HEK293 (cell line): ENCODE measurements around the gene IL34.

Source experiments
- CTCF ChIP-seq: fragments of 450-650 bp; formaldehyde crosslinking; IDR thresholded peaks from 2 replicates; pipeline ENCODE4 v1.5.1; 2016; ENCODE audit warnings: missing biosample characterization, missing genetic modification characterization
- EGR2 ChIP-seq: fragments of 450-650 bp; formaldehyde crosslinking; IDR thresholded peaks from 2 replicates; pipeline ENCODE4 v1.5.1; 2016; ENCODE audit warnings: low read depth, missing biosample characterization, missing genetic modification characterization
- FEZF1 ChIP-seq: fragments of 450-650 bp; formaldehyde crosslinking; IDR thresholded peaks from 2 replicates; pipeline ENCODE4 v1.5.1; 2016; ENCODE audit warnings: missing biosample characterization, missing genetic modification characterization
- SALL2 ChIP-seq: fragments of 450-650 bp; formaldehyde crosslinking; IDR thresholded peaks from 2 replicates; pipeline ENCODE4 v1.5.0; 2017; ENCODE audit warnings: missing biosample characterization, mild to moderate bottlenecking, missing genetic modification characterization, borderline replicate concordance
- YY1 ChIP-seq: fragments of 450-650 bp; formaldehyde crosslinking; IDR thresholded peaks from 2 replicates; pipeline ENCODE4 v1.5.1; 2018; ENCODE audit warnings: missing biosample characterization, missing genetic modification characterization
- ZBTB8A ChIP-seq: fragments of 450-650 bp; formaldehyde crosslinking; IDR thresholded peaks from 2 replicates; pipeline ENCODE4 v1.5.1; 2016; ENCODE audit warnings: missing biosample characterization, missing genetic modification characterization
- ZNF174 ChIP-seq: fragments of 450-650 bp; formaldehyde crosslinking; IDR thresholded peaks from 2 replicates; pipeline ENCODE4 v1.5.0; 2017; ENCODE audit warnings: missing biosample characterization, mild to moderate bottlenecking, missing genetic modification characterization
- ZNF302 ChIP-seq: fragments of 450-650 bp; formaldehyde crosslinking; IDR thresholded peaks from 2 replicates; pipeline ENCODE4 v1.5.1; 2016; ENCODE audit warnings: missing biosample characterization, missing genetic modification characterization, low read depth
- ZNF501 ChIP-seq: fragments of 450-650 bp; formaldehyde crosslinking; IDR thresholded peaks from 2 replicates; pipeline ENCODE4 v1.5.1; 2016; ENCODE audit warnings: missing biosample characterization, missing genetic modification characterization
- ZNF549 ChIP-seq: fragments of 450-650 bp; IDR thresholded peaks from 2 replicates; pipeline ENCODE4 v1.5.1; 2018; ENCODE audit warnings: missing biosample characterization, missing genetic modification characterization, mild to moderate bottlenecking, inconsistent platforms, moderate library complexity
- ZNF580 ChIP-seq: fragments of 450-650 bp; formaldehyde crosslinking; IDR thresholded peaks from 2 replicates; pipeline ENCODE4 v1.5.1; 2016; ENCODE audit warnings: missing biosample characterization, missing genetic modification characterization
- ZNF660 ChIP-seq: fragments of 450-650 bp; IDR thresholded peaks from 2 replicates; pipeline ENCODE4 v1.5.1; 2018; ENCODE audit warnings: missing biosample characterization, mild to moderate bottlenecking, missing genetic modification characterization

- TF ChIP-seq CTCF = no peak
- no peak for TF ChIP-seq ZNF660 (tag by site-specific recombination)
- TF ChIP-seq ZBTB8A (tag by site-specific recombination) = no peak
- TF ChIP-seq ZNF501 (tag by site-specific recombination) = no peak
- no peak for TF ChIP-seq FEZF1 (tag by site-specific recombination)
- TF ChIP-seq SALL2 (tag by site-specific recombination) = no peak
- TF ChIP-seq ZNF174 (tag by site-specific recombination) = no peak
- no peak for TF ChIP-seq EGR2 (tag by site-specific recombination)
- no peak for TF ChIP-seq ZNF549 (tag by site-specific recombination)
- no peak for TF ChIP-seq ZNF580 (tag by site-specific recombination)
- no peak for TF ChIP-seq YY1
- TF ChIP-seq ZNF302 (tag by site-specific recombination) = no peak
Measured at GRCh38 chr16:70677499-70678120, 31.3 kb downstream of the IL34 start.
